Measurements from ENCODE around the gene KRT77.

Gene KRT77

GRCh38 chr12:52716061-52716460 lies 12.7 kb upstream of the KRT77 start:
- TF ChIP-seq ZNF146 (tag by site-specific recombination; IDR thresholded peaks at IDR 0.05) = no peak
- TF ChIP-seq EGR2 (tag by site-specific recombination; IDR thresholded peaks at IDR 0.05; ENCODE audit: low read depth) = peak; percentile 30; the same call in 1 of the 2 replicates
- POLR2A ChIA-PET = no interaction called here
- Histone ChIP-seq H3K27ac (ENCODE audit: extremely low read depth, low read depth, low read length) (no peak overlapping the region), H3K4me1 (ENCODE audit: control insufficient read depth, insufficient read depth, low read length) (no peaks in the 10 kb centered on the region), H3K4me3 (ENCODE audit: low read depth, low read length) (no peak overlapping the region), H3K36me3 (ENCODE audit: control insufficient read depth in 2 of 2, insufficient read depth in 1 of 2, low read length in 2 of 2) (no peaks in the 10 kb centered on the region), H3K9me3 (ENCODE audit: control insufficient read depth, insufficient read depth, low read depth, low read length) (no peaks in the 10 kb centered on the region)
- CTCF ChIA-PET = interaction anchor here (0.6 to 1.2 kb wide), 3 partner anchors 25 to 165 kb away, joined by 3 to 6 read pairs (median 3); no protein-coding TSS in a partner anchor

GRCh38 chr12:52715416-52715815 lies 12.1 kb upstream of the KRT77 start:
- Histone ChIP-seq H3K4me3 (ENCODE audit: low read depth, low read length) (no peak overlapping the region), H3K36me3 (ENCODE audit: control insufficient read depth in 2 of 2, insufficient read depth in 1 of 2, low read length in 2 of 2) (no peaks in the 10 kb centered on the region), H3K9me3 (ENCODE audit: control insufficient read depth, insufficient read depth, low read depth, low read length) (no peaks in the 10 kb centered on the region), H3K27ac (ENCODE audit: extremely low read depth, low read depth, low read length) (no peak overlapping the region), H3K4me1 (ENCODE audit: control insufficient read depth, insufficient read depth, low read length) (no peaks in the 10 kb centered on the region)
- TF ChIP-seq ZNF19 (tag by site-specific recombination; IDR thresholded peaks at IDR 0.05; ENCODE audit: low read depth) (no peak), ZNF596 (tag by site-specific recombination; IDR thresholded peaks at IDR 0.05) (no peak), ZNF341 (tag by site-specific recombination; IDR thresholded peaks at IDR 0.05; ENCODE audit: low read depth) (no peak), AEBP2 (tag by site-specific recombination; IDR thresholded peaks at IDR 0.05; ENCODE audit: borderline replicate concordance) (no peak), ZNF639 (tag by site-specific recombination; IDR thresholded peaks at IDR 0.05) (no peak), TCF7L2 (IDR thresholded peaks at IDR 0.05; ENCODE audit: borderline replicate concordance, low read depth, low read length) (no peak)
- TF ChIP-seq, protein P1, sequence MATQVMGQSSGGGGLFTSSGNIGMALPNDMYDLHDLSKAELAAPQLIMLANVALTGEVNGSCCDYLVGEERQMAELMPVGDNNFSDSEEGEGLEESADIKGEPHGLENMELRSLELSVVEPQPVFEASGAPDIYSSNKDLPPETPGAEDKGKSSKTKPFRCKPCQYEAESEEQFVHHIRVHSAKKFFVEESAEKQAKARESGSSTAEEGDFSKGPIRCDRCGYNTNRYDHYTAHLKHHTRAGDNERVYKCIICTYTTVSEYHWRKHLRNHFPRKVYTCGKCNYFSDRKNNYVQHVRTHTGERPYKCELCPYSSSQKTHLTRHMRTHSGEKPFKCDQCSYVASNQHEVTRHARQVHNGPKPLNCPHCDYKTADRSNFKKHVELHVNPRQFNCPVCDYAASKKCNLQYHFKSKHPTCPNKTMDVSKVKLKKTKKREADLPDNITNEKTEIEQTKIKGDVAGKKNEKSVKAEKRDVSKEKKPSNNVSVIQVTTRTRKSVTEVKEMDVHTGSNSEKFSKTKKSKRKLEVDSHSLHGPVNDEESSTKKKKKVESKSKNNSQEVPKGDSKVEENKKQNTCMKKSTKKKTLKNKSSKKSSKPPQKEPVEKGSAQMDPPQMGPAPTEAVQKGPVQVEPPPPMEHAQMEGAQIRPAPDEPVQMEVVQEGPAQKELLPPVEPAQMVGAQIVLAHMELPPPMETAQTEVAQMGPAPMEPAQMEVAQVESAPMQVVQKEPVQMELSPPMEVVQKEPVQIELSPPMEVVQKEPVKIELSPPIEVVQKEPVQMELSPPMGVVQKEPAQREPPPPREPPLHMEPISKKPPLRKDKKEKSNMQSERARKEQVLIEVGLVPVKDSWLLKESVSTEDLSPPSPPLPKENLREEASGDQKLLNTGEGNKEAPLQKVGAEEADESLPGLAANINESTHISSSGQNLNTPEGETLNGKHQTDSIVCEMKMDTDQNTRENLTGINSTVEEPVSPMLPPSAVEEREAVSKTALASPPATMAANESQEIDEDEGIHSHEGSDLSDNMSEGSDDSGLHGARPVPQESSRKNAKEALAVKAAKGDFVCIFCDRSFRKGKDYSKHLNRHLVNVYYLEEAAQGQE (tag by site-specific recombination; IDR thresholded peaks at IDR 0.05) = no peak
- POLR2A ChIA-PET = no interaction called here
- CTCF ChIA-PET = interaction anchor here (1.2 kb wide), 1 partner anchor 165 kb away, joined by 3 read pairs; no protein-coding TSS in a partner anchor

DNA sequence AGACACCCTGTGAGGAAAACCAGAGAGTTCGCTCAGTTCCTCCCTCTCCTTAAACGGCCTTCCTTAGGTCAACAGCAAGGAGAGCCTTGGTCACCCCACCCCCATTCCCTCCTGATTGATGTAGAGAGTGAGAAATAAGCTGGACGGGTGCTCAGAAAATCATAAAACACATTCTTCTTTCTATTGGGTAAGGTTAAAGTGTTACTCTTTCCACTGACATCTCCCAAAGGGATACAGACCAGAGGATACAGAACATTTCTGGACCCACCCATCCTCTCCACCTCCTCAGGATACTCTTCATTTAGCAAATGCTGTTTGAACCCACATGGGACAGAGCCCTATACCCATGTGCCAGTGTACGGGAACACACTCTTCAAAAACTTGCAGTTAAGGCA lies 11.6 kb upstream of the KRT77 start:
- Histone ChIP-seq H3K27ac (ENCODE audit: extremely low read depth, low read depth, low read length) (no peak overlapping the region), H3K4me3 (ENCODE audit: low read depth, low read length) (no peak overlapping the region), H3K36me3 (ENCODE audit: control insufficient read depth in 2 of 2, insufficient read depth in 1 of 2, low read length in 2 of 2) (no peaks in the 10 kb centered on the region), H3K9me3 (ENCODE audit: control insufficient read depth, insufficient read depth, low read depth, low read length) (no peaks in the 10 kb centered on the region), H3K4me1 (ENCODE audit: control insufficient read depth, insufficient read depth, low read length) (no peaks in the 10 kb centered on the region)
- ChIA-PET POLR2A (no interaction called here), CTCF (interaction anchor here (0.7 to 0.8 kb wide), 2 partner anchors 167 to 1225 kb away, joined by 4 read pairs; no protein-coding TSS in a partner anchor)
- TF ChIP-seq ZBTB17 (tag by site-specific recombination; IDR thresholded peaks at IDR 0.05) = no peak
- TF ChIP-seq ZNF280C (tag by site-specific recombination; IDR thresholded peaks at IDR 0.05) = no peak

Data from HEK293 (cell line).